Mammary epithelial cell (primary cell): ENCODE data around the gene EVC2.

ENCODE experiments used
- CTCF ChIP-seq, 2 donors: IDR thresholded peaks in 1 of 2; conservative IDR thresholded peaks in 1 of 2; 2 replicates each; pipeline ENCODE4 v1.5.1; 2011 to 2012; ENCODE audit warnings: inconsistent platforms in 2 of 2, low read length in 2 of 2, mild to moderate bottlenecking in 2 of 2, control low read depth in 1 of 2, low read depth in 1 of 2; ENCODE audit not compliant: insufficient read depth in 1 of 2; ENCODE audit errors: extremely low read depth in 1 of 2
- EZH2 ChIP-seq: IDR thresholded peaks from 2 replicates; pipeline ENCODE4 v1.6.1; 2012; ENCODE audit warnings: low read length, inconsistent platforms, borderline replicate concordance

DNA sequence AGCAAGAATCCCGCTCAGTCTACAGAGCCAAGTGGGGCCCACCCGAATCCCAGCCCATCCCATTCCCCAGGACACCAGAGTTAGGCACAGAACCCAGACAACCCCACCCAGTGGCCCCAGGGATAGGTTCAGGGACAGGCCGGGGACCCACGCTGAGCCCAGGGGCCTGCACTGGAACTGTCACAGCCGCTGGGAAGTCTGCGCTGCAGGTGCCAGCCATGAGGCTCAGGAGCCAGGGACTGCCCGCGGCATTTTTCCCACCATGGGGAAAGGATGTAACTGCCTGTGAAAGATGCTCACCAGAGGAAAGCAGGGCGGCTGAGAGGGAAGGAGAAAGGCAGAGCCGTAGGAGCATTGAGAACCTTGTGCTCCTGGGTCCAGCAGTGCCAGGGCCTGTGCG, 12.0 kb downstream of the EVC2 start:
- no peak for TF ChIP-seq CTCF (conservative IDR thresholded peaks at IDR 0.05 in 1 of 2, IDR thresholded peaks at IDR 0.05 in 1 of 2; ENCODE audit: extremely low read depth in 1 of 2, insufficient read depth in 1 of 2, low read depth in 1 of 2, low read length in 2 of 2)
- TF ChIP-seq EZH2, result no peak
